ENCODE measurements around the gene TERT. TPM values are rescaled to one million over a fixed set of nuclear protein-coding genes. Genes with fewer than 3 reads are reported as not detected.

TERT gene
- polyA plus RNA-seq, 1 donor from 2014 or later, result not detected

- Histone ChIP-seq H3K9ac (ENCODE audit: low read length) (no peak overlapping the region), H2AFZ (ENCODE audit: low read depth, low read length) (no peak overlapping the region), H3K36me3 (ENCODE audit: insufficient read depth, low read length) (no peaks in the 10 kb centered on the region)
Observed at GRCh38 chr5:1324719-1325190, 29.9 kb upstream of the TERT start.

GRCh38 chr5:1324301-1324700 is 29.4 kb upstream of the TERT start:
- Histone ChIP-seq H2AFZ (ENCODE audit: low read depth, low read length) (no peak overlapping the region), H3K79me2 (replicated peaks; ENCODE audit: insufficient read depth, low read length) (no peaks in the 10 kb centered on the region), H3F3A (ENCODE audit: insufficient read depth, low read length, poor library complexity, severe bottlenecking) (no peaks in the 10 kb centered on the region), H3K36me3 (ENCODE audit: insufficient read depth, low read length) (no peaks in the 10 kb centered on the region), H3K9ac (ENCODE audit: low read length) (no peak overlapping the region), H3K9me3 (ENCODE audit: low read length) (no peaks in the 10 kb centered on the region), H3K9me2 (ENCODE audit: insufficient read depth, low read length) (no peaks in the 10 kb centered on the region), H3K4me2 (ENCODE audit: low read length) (no peak overlapping the region), H3K27ac (ENCODE audit: low read length) (no peak overlapping the region), H4K20me1 (ENCODE audit: insufficient read depth) (no peaks in the 10 kb centered on the region), H3K4me3 (ENCODE audit: low read length) (no peak overlapping the region), H3K27me3 (ENCODE audit: insufficient read depth, low read depth, low read length) (no peaks in the 10 kb centered on the region)
- TF ChIP-seq REST (IDR thresholded peaks at IDR 0.05; ENCODE audit: borderline replicate concordance) (no peak), SMC3 (conservative IDR thresholded peaks at IDR 0.05; ENCODE audit: poor library complexity) (no peak), CTCF (IDR thresholded peaks at IDR 0.05; ENCODE audit: poor library complexity, severe bottlenecking) (no peak), EZH2 (IDR thresholded peaks at IDR 0.05; ENCODE audit: borderline replicate concordance, insufficient read depth, low read length, poor library complexity, severe bottlenecking) (no peak), TAF1 (IDR thresholded peaks at IDR 0.05; ENCODE audit: low read depth) (no peak), RAD21 (conservative IDR thresholded peaks at IDR 0.05) (no peak)

More at GRCh38 chr5:1324719-1325190, 29.9 kb upstream of the TERT start:
- H3K27me3 ChIP-seq (ENCODE audit: insufficient read depth, low read depth, low read length), result no peaks in the 10 kb centered on the region
- no peak overlapping the region for H3K4me3 ChIP-seq (ENCODE audit: low read length)
- no peak for TF ChIP-seq TAF1 (IDR thresholded peaks at IDR 0.05; ENCODE audit: low read depth)
- no peak for TF ChIP-seq EZH2 (IDR thresholded peaks at IDR 0.05; ENCODE audit: borderline replicate concordance, insufficient read depth, low read length, poor library complexity, severe bottlenecking)
- no peak for TF ChIP-seq POLR2AphosphoS5 (IDR thresholded peaks at IDR 0.05)
- no peak for TF ChIP-seq REST (IDR thresholded peaks at IDR 0.05; ENCODE audit: borderline replicate concordance)
- no peak for TF ChIP-seq RAD21 (conservative IDR thresholded peaks at IDR 0.05)
- no peak for TF ChIP-seq EP300 (conservative IDR thresholded peaks at IDR 0.05; ENCODE audit: poor library complexity, severe bottlenecking)
- no peak for TF ChIP-seq MXI1 (conservative IDR thresholded peaks at IDR 0.05; ENCODE audit: poor library complexity, severe bottlenecking)
- TF ChIP-seq CTCF (IDR thresholded peaks at IDR 0.05; ENCODE audit: poor library complexity, severe bottlenecking), result no peak
- TF ChIP-seq SMC3 (conservative IDR thresholded peaks at IDR 0.05; ENCODE audit: poor library complexity), result no peak
- no peaks in the 10 kb centered on the region for H3K79me2 ChIP-seq (replicated peaks; ENCODE audit: insufficient read depth, low read length)
- H4K20me1 ChIP-seq (ENCODE audit: insufficient read depth), result no peaks in the 10 kb centered on the region
- no peaks in the 10 kb centered on the region for H3K9me2 ChIP-seq (ENCODE audit: insufficient read depth, low read length)
- no peak overlapping the region for H3K27ac ChIP-seq (ENCODE audit: low read length)
- H3K9me3 ChIP-seq (ENCODE audit: low read length), result no peaks in the 10 kb centered on the region
- H3F3A ChIP-seq (ENCODE audit: insufficient read depth, low read length, poor library complexity, severe bottlenecking), result no peaks in the 10 kb centered on the region
- H3K4me2 ChIP-seq (ENCODE audit: low read length), result no peak overlapping the region

Measured in neural cell (in vitro differentiated cells).